Kidney (tissue), 14 donors: ENCODE results near the gene KLRK1. TPM values are rescaled to one million over a fixed set of nuclear protein-coding genes. Genes with fewer than 3 reads are reported as not detected.

Source experiments
- DNase-seq, 5 donors: peaks; one replicate each; pipeline ENCODE4 v3.0.0-alpha.2; 2013 to 2020
- FAIRE-seq: peaks from 2 replicates; lab custom pipeline; 2012; peaks lifted over from hg19 to GRCh38; lab: Jason Lieb, UNC
- H3K27ac ChIP-seq, 2 donors: one replicate each; pipeline ENCODE4 v1.7.0; 2013; ENCODE audit warnings: low read depth in 2 of 2, low read length in 2 of 2, inconsistent platforms in 1 of 2
- H3K27me3 ChIP-seq: one replicate; pipeline ENCODE4 v1.7.1; 2013; ENCODE audit warnings: low read length, inconsistent platforms; ENCODE audit not compliant: control insufficient read depth, insufficient read depth
- H3K36me3 ChIP-seq, 3 donors: one replicate each; pipeline versions ENCODE4 v1.7.0 to v1.7.1; 2013; ENCODE audit warnings: low read length in 3 of 3, control low read depth in 1 of 3, inconsistent platforms in 1 of 3; ENCODE audit not compliant: insufficient read depth in 3 of 3, control insufficient read depth in 2 of 3
- H3K4me1 ChIP-seq, 3 donors: one replicate each; pipeline versions ENCODE4 v1.7.0 to v1.7.1; 2013; ENCODE audit warnings: low read length in 3 of 3, inconsistent platforms in 1 of 3, low read depth in 1 of 3; ENCODE audit not compliant: control insufficient read depth in 2 of 3, insufficient read depth in 2 of 3
- H3K4me3 ChIP-seq, 3 donors: one replicate each; pipeline versions ENCODE4 v1.7.0 to v1.8.1; 2013; ENCODE audit warnings: low read length in 3 of 3, control low read depth in 1 of 3, inconsistent platforms in 1 of 3
- H3K9ac ChIP-seq, 3 donors: one replicate each; pipeline versions ENCODE4 v1.7.0 to v1.7.1; 2013; ENCODE audit warnings: low read length in 3 of 3, control low read depth in 1 of 3, inconsistent platforms in 1 of 3
- H3K9me3 ChIP-seq, 3 donors: one replicate each; pipeline versions ENCODE4 v1.7.0 to v1.7.1; 2013; ENCODE audit warnings: low read length in 3 of 3, control low read depth in 1 of 3, inconsistent platforms in 1 of 3; ENCODE audit not compliant: control insufficient read depth in 2 of 3, insufficient read depth in 1 of 3
- intact Hi-C: fragments of 100-400 bp; cut with DNase I; formaldehyde crosslinking; loops from one replicate; pipeline ENCODE4 v1.11.1; 2022
- polyA plus RNA-seq: library from polyadenylated mRNA; stranded (reverse); fragments of 350-450 nt; fragmentation: Illumina TruSeq; extraction: RNeasy Lipid Tissue Mini Kit (QIAGEN cat#74804); gene quantifications from one replicate; pipeline ENCODE4 v1.2.3, GENCODE V29; 2014; ENCODE audit warnings: low read depth, low replicate concordance; ENCODE audit not compliant: insufficient read depth
- total RNA-seq: library from RNA; stranded (reverse); fragmentation: NEBNext Ultra II Directional; extraction: Animal tissue kit (Norgen Biotek cat#: 25700); gene quantifications from one replicate; pipeline ENCODE4 v1.2.1, GENCODE V29; 2021
- TF ChIP-seq, protein P1 (sequence below): IDR thresholded peaks from 3 replicates; pipeline ENCODE4 v1.5.1; 2012; ENCODE audit warnings: mild to moderate bottlenecking, moderate library complexity, borderline replicate concordance; ENCODE audit not compliant: insufficient read depth; ENCODE audit errors: extremely low read depth
- donor health status: control.
- donor health status: control.
- donor health status: control.
- donor health status: control.
- donor health status: control.
- donor health status: DM: yes; HTN: yes; CAD: no.
- donor health status: Normal renal cell carcinoma (clear cell type).

Gene KLRK1
- total and polyA plus RNA-seq, 2 donors from 2014 or later = 0.75 to 5.2 TPM

DNA sequence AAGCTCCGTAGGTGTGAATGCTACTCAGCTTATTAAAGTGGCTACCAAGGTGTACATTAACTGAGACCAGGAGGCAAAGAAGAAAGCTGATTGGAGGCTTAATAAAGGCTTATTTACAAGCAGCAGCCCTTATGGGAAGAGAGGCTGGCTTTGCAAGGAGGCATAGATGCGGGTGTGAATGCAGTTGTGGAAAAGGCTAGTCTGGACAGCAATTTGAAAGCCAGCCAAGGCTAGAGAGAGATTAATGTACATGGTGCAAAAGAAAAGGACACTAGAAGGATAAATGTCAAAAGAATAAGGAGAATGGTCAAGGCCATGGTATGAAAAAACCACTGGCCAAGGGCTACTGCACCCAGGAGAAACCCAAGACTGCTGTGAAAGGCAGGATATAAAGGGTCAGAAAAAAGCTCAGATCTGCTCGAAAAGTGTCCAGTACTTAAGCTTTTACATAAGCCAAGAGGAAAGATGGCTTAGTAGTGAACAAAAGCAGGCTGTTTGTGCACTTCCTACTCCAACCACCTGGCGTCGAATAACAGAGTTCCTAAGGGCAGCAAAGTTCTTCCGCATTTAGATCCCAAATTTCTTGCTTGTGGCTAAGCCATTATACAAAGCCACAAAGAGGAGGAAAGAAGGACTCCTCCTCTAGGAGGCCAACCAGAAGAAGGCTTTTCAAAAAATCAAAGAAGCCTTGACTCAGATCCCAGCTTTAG lies 24.0 kb downstream of the KLRK1 start:
- intact Hi-C loops = no loop called here
- Histone ChIP-seq H3K9me3 (no peaks in the 10 kb centered on the region), H3K4me3 (peak overlapping the region; percentile 91 to 95 (median 95)), H3K27ac (peak overlapping the region; percentile 97 to 99), H3K36me3 (no peaks in the 10 kb centered on the region), H3K4me1 (peaks cover 5 to 18% (median 16%) of the 10 kb centered on the region in 3 donors), H3K9ac (peak overlapping the region; percentile 32 to 99 (median 94)), H3K27me3 (no peaks in the 10 kb centered on the region)
- DNase-seq = peak in 3 of 5 donors; percentile 38 to 48 (median 39)
- no peak for FAIRE-seq
- TF ChIP-seq, protein P1, sequence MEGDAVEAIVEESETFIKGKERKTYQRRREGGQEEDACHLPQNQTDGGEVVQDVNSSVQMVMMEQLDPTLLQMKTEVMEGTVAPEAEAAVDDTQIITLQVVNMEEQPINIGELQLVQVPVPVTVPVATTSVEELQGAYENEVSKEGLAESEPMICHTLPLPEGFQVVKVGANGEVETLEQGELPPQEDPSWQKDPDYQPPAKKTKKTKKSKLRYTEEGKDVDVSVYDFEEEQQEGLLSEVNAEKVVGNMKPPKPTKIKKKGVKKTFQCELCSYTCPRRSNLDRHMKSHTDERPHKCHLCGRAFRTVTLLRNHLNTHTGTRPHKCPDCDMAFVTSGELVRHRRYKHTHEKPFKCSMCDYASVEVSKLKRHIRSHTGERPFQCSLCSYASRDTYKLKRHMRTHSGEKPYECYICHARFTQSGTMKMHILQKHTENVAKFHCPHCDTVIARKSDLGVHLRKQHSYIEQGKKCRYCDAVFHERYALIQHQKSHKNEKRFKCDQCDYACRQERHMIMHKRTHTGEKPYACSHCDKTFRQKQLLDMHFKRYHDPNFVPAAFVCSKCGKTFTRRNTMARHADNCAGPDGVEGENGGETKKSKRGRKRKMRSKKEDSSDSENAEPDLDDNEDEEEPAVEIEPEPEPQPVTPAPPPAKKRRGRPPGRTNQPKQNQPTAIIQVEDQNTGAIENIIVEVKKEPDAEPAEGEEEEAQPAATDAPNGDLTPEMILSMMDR = no peak

DNA sequence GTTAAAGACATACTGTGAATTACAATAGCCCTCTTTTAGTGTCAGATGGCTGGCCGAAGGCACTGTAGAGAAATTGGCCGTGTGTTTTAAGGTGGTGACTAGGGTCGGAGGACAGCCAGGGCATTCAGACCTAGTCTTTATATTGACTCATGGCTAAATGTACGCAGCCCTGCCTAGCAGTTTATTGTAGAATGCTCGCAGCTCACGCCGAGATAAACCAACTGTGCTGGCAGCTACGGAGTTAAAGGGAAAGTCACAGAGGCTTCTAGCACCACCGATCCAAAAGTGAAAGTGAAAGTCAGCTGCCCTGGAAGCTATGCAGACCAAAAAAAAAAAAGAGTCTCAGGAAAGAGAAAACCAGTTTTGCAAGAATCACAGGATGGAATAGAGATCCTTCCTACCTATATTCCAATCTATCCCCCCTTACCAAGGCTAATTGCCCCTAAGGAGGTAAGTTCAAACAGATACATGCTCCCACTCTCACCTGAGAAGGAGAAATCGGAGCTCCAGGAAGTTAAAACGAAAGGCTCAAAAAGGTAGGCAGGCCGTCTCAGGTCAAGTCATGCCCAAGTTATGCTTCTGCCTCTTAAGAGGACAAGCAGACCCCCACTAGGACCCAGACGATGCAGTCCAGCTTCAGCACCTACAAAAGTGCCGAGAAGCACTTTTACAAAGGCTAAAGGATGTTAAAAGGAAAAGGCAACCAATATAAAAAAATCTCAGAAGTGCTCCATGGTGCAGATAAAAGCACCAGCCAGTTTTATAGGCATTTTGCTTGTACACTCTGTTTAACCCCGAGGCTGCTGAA lies 24.8 kb downstream of the KLRK1 start:
- peaks cover 5 to 18% (median 16%) of the 10 kb centered on the region in 3 donors for H3K4me1 ChIP-seq
- H3K9ac ChIP-seq = peak overlapping the region; percentile 94 to 99 (median 98)
- H3K9me3 ChIP-seq = no peaks in the 10 kb centered on the region
- DNase-seq (peak; percentile 58 to 96 (median 81)), FAIRE-seq (no peak)
- H3K27me3 ChIP-seq = no peaks in the 10 kb centered on the region
- peak overlapping the region; percentile 97 to 99 for H3K27ac ChIP-seq
- TF ChIP-seq, protein P1 = no peak
- H3K36me3 ChIP-seq = no peaks in the 10 kb centered on the region
- intact Hi-C loops = no loop called here
- peak overlapping the region; percentile 91 to 95 (median 95) for H3K4me3 ChIP-seq

GRCh38 chr12:10363914-10364814 lies 25.7 kb downstream of the KLRK1 start:
- intact Hi-C loops = no loop called here
- H3K27ac ChIP-seq = peak overlapping the region; percentile 97 to 99
- peak overlapping the region; percentile 91 to 95 (median 95) for H3K4me3 ChIP-seq
- no peaks in the 10 kb centered on the region for H3K9me3 ChIP-seq
- no peaks in the 10 kb centered on the region for H3K36me3 ChIP-seq
- H3K9ac ChIP-seq = peak overlapping the region; percentile 94 to 99 (median 98)
- peak; percentile 70 to 87 (median 83) for DNase-seq
- peaks cover 5 to 18% (median 16%) of the 10 kb centered on the region in 3 donors for H3K4me1 ChIP-seq
- TF ChIP-seq, protein P1 = no peak
- no peak for FAIRE-seq
- no peaks in the 10 kb centered on the region for H3K27me3 ChIP-seq
